SKM-1 treated with dmso at 0.1 percent for 144 hours (cell line): ENCODE measurements around the gene RTTN.

Experiments
- DNase-seq: peaks from one replicate; lab custom pipeline; 2025; ENCODE audit not compliant: unreplicated experiment; lab: John Stamatoyannopoulos, UW

RTTN gene

GRCh38 chr18:70086085-70086484 is 119.4 kb downstream of the RTTN start:
- DNase-seq: no peak

- no peak for DNase-seq
These were observed 119.8 kb downstream of the RTTN start for GRCh38 chr18:70085641-70086040.

GRCh38 chr18:70082430-70082829 is 123.1 kb downstream of the RTTN start:
- no peak for DNase-seq

DNA sequence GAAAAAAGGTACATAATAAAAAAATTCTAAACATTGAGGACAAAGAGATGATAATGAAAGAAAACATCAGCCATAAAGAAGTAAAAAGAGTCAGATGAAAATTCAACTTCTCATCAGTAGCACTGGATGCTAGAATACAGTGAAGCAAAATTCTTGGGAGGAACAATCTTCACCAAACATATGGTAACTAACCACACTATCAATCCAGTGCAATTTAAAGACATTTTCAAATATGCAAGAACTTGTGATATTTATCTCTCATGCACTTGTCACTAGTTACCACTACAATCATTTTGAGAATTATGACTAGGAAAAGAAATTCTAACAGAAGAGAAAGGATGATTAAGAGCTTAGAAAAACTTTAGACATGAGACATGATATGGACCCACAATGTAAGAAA is 127.4 kb downstream of the RTTN start:
- no peak for DNase-seq

DNA sequence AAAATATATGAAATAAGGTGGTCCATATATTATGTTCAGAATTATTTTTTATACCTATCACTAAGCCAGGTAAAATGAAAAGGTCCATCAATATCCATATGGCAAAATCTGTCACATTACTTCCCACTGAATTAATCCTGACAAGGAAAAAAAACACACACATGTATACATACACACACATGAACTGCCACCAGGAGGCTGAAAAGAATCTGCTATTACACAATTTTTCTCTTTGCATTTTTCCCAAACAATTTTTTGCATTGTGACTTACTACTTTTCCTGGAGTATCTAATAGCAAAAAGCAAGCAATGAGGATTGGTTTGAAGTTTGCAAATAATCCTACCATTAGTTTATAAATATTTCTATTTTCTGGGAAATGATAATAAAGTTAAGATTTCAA is 129.6 kb downstream of the RTTN start:
- no peak for DNase-seq

- no peak for DNase-seq
These were observed 131.4 kb downstream of the RTTN start for GRCh38 chr18:70074116-70074515.

GRCh38 chr18:70073432-70073831 is 132.1 kb downstream of the RTTN start:
- no peak for DNase-seq

GRCh38 chr18:70072678-70073077 is 132.8 kb downstream of the RTTN start:
- DNase-seq: no peak

DNA sequence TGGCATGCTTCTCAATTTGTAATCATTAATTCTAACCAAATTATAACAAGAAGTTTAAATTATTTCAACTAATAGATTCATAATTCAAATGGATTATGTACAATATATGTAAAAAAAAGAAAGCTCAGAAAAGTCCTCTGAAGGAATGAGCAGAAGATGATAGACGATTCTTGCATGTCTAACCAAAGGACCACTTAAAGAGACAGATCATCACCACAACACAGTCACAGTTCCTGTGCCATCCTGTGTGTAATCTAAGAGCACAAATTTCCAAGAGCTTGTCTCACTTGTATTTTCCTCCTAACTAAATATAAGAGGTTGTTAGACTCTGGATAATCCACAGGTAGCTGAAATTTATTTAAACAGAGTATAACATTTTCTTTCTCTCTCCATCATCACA is 135.5 kb downstream of the RTTN start:
- DNase-seq: no peak

DNA sequence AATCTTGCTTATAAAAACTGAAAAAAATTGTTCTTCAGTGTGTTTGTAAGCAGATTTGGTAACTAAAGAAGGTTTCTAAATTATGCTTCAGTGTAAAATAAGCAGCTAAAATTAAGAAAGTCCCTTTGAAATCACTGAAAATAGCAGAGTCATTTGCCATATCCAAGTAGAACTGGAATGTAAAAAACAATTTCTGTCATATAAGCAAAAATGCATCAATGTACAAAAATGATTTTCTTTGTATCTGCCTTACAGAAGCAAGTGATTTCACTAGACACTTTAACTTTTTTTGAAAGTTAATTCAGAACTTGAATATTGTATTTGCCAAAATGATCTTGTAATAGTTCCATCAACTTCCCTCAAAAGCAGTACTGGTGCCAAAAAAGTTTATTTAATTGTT is 136.1 kb downstream of the RTTN start:
- DNase-seq: no peak

- DNase-seq: no peak
These were observed 136.5 kb downstream of the RTTN start for GRCh38 chr18:70068981-70069380.

DNA sequence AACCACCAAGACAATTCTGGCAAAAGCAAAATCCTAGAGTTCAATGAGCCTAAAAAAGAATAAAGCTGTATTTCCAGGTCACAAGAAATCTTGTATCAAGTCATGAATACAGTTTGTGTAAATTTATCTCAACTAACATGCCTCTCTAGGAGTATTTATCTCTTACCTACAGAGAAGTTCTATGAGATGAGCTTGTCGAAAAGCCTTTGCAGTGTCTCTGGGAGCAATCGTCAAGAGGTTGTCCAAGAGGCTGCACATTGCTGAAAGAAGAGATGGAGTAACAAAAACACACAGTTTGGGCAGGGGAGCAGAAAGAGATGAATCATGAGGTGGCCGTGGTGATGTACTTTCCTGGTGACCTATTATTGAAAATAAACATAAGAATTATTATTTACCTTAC is 145.8 kb downstream of the RTTN start:
- no peak for DNase-seq

GRCh38 chr18:70058916-70059315 is 146.6 kb downstream of the RTTN start:
- no peak for DNase-seq

DNA sequence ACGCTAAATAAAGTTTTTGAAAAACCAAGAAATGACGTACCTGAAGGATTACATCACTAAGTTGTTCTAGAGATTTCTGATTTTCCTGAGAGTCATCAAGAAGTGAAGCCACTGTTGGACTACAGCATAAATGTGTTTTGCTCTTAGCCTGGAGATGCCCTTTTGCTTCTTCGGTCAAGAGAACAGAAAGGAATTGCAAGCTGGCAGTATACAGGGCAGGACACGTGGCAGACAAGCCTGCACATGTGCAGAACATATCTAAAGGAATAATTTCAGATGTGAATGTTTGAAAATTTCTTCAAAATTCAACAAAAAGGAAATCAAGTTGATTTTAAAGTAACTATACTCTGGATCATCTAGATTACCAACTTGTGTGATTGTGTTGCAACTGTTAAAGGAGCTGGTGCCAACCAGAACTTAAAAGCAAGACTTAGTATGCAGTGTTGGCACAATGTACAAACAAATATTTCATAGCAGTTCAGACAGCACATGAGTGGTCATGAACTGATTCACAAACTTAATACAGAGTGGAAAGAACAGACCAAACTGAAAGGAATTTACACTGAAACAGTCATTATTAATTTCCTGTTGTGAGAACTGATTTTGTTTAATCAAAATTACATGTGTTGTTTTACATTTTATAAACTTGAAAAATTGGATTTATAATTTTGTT is 157.4 kb downstream of the RTTN start:
- DNase-seq: no peak

DNA sequence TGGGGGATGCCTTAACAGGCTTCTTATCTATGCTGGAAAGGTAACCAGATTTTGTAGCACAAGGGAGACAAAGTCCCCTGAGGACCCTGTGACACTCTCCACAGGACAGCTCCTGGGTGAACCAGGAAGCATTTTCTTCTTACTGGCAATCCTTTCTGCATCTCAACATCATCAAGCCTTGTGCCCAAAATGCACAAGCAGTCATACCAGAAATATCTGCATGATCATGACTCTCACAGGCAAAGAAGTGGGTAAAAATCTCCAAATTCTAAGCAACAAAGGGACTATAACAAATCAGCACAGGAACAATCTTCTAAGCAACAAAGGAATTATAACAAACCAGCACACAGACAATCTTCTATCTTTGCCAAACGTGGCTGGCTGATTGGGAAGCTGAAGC is 158.7 kb downstream of the RTTN start:
- DNase-seq: no peak

DNA sequence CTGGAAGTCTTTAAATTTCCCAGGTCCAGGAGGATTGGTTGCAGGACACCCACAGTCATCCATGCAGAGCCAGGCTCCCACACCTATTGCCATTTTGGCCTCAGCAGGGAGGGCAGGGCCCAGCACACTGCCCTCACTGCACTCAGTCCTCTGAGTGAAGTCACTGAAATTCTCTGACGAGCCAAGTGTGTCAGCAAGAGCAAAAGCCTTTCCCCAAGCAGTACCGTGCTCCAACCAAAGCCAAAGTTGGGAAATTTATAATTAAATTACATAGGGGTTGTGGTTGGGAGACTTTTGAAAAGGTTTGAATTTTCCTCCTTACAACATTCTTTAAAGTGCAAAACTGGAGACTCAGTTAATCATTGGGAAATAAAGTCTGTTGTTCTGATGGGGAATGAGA is 159.3 kb downstream of the RTTN start:
- no peak for DNase-seq

DNA sequence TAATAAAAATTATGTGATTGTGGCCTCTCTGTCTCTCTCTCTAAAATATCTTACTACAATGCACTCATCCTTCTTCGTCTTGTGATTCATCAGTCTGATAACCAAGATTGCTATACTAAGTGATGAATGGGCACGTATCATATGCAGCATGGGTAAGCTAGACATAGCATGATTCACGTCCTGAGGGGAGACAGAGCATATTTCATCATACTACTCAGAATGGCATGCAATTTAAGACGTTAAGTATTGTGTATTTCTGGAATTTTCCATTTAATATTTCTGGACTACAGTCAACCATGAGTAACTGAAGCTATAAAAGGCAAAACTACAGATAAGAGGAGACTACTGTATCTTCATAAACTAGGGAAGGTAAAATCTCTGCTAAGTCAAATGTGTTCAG is 160.9 kb downstream of the RTTN start:
- DNase-seq: no peak

DNA sequence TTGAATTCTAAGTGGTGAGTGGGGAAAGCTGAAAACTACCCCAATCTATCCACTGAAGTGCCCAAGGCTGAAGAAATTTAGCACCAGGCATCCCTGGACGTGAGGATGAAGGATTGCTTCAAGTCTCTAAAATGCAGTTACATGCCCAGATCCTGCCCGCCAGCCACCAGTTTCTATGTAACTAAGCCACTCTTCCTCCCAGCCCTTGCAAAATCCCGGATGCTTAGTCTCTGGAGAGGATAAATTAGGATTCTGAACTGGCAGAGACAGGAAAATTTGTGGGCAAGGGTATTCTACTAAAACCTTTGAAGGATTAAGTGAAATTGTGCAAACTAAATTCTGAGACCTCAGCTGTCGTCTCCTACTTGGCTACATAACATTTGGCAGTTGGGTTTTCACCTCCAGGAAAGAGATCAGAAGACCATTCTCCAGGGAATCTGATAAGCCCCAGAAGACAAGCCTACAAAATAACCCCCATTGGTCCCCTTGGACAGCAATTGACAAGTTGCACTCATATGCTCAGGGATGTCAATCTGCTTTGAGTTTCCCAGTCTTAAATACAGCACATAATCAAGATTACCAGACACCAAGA is 163.9 kb downstream of the RTTN start:
- DNase-seq: no peak

DNA sequence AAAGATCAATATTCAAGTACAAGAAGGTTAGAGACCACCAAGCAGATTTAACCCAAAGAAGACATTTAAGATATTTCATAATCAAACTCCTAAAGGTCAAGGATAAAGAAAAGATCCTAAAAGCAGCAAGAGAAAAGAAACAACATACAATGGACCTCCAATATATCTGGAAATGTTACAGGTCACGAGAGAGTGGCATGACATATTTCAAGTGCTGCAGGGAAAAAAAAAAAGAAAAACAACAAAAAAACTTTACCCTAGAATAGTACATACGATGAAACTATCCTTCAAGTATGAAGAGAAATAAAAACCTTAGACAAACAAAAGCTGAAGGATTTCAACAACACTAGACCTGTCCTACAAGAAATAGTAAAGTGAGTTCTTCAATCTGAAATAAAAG is 166.3 kb downstream of the RTTN start:
- DNase-seq: no peak

- DNase-seq: no peak
These were observed 167.9 kb downstream of the RTTN start for GRCh38 chr18:70037431-70038061.

GRCh38 chr18:70036771-70037347 is 168.6 kb downstream of the RTTN start:
- no peak for DNase-seq

DNA sequence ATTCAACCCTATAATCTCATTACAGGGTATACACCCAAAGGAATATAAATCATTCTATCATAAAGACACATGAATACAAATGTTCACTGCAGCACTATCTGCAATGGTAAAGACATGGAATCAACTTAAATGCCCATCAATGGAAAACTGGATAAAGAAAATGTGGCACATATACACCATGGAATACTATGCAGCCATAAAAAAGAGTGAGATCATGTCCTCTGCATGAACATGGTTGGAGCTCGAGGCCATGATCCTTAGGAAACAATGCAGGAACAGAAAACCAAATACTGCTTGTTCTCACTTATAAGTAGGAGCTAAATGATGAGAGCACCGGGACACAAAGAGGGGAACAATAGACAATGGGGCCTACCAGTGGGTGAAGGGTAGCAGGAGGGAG is 169.3 kb downstream of the RTTN start:
- DNase-seq: no peak
